IMR-90 (cell line): Measurements from ENCODE around the gene CCSER1. TPM values are rescaled to one million over a fixed set of nuclear protein-coding genes. Genes with fewer than 3 reads are reported as not detected.

Source experiments
- ATAC-seq: fragments of 200-7000 bp; cut with Tn5 transposase; 2 replicates; pipeline ENCODE4 v1.9.1; 2020; ENCODE audit warnings: low read depth, mild to moderate bottlenecking, moderate library complexity
- BruUV-seq: library from RNA; stranded (reverse); fragments of 400-500 nt; replicated peaks from 2 replicates; lab custom pipeline; 2021; lab: Mats Ljungman, UMichigan
- CTCF ChIA-PET: fragments of 300-600 bp; formaldehyde crosslinking; extraction: SDS; loops from one replicate; lab custom pipeline; 2021; ENCODE audit warnings: antibody characterized with exemption; lab: Yijun Ruan, JAX
- POLR2A ChIA-PET: fragments of 300-600 bp; sonication (Branson Sonifier 250); formaldehyde crosslinking; loops from one replicate; lab custom pipeline; 2022; ENCODE audit warnings: antibody characterized with exemption; ENCODE audit not compliant: unreplicated experiment; lab: Charles Lee
- DNase-seq: peaks from one replicate; pipeline ENCODE4 v3.0.0; 2013
- H2AFZ ChIP-seq: replicated peaks from 2 replicates; pipeline ENCODE3; 2013; ENCODE audit warnings: low read length, mild to moderate bottlenecking; ENCODE audit not compliant: poor library complexity
- H2AK5ac ChIP-seq: 2 replicates; pipeline ENCODE4 v1.6.1; 2013; ENCODE audit warnings: low read depth, low read length, inconsistent platforms
- H2AK9ac ChIP-seq: replicated peaks from 2 replicates; pipeline ENCODE3; 2013; ENCODE audit warnings: mild to moderate bottlenecking, low read depth, low read length, moderate library complexity; ENCODE audit not compliant: poor library complexity
- H2BK120ac ChIP-seq: 2 replicates; pipeline ENCODE4 v1.6.1; 2013; ENCODE audit warnings: low read depth, low read length, inconsistent platforms
- H2BK15ac ChIP-seq: 3 replicates; pipeline ENCODE4 v1.6.1; 2013; ENCODE audit warnings: low read depth, low read length, inconsistent platforms
- H2BK20ac ChIP-seq: 2 replicates; pipeline ENCODE4 v1.6.1; 2013; ENCODE audit warnings: low read depth, mild to moderate bottlenecking, inconsistent platforms, low read length, moderate library complexity
- H2BK5ac ChIP-seq: 2 replicates; pipeline ENCODE4 v1.6.1; 2013; ENCODE audit warnings: mild to moderate bottlenecking, low read depth, low read length, inconsistent platforms; ENCODE audit not compliant: poor library complexity, severe bottlenecking
- H3K14ac ChIP-seq: replicated peaks from 2 replicates; pipeline ENCODE4 v1.6.1; 2013; ENCODE audit warnings: low read depth, low read length, inconsistent platforms
- H3K18ac ChIP-seq: 2 replicates; pipeline ENCODE4 v1.6.1; 2013; ENCODE audit warnings: low read depth, low read length, control low read depth
- H3K23ac ChIP-seq: 2 replicates; pipeline ENCODE4 v1.6.1; 2013; ENCODE audit warnings: low read depth, low read length, inconsistent platforms
- H3K27ac ChIP-seq: 2 replicates; pipeline ENCODE4 v1.5.1; 2013; ENCODE audit warnings: mild to moderate bottlenecking, control low read depth, low read length; ENCODE audit not compliant: insufficient read depth
- H3K27me3 ChIP-seq: 2 replicates; pipeline ENCODE4 v1.6.1; 2013; ENCODE audit warnings: low read length; ENCODE audit not compliant: control insufficient read depth, insufficient read depth
- H3K36me3 ChIP-seq: 2 replicates; pipeline ENCODE4 v1.6.1; 2013; ENCODE audit warnings: low read length, mixed read lengths; ENCODE audit not compliant: control insufficient read depth, insufficient read depth
- H3K4ac ChIP-seq: 2 replicates; pipeline ENCODE4 v1.6.1; 2013; ENCODE audit warnings: low read depth, low read length, inconsistent platforms
- H3K4me1 ChIP-seq: 2 replicates; pipeline ENCODE4 v1.6.1; 2013; ENCODE audit warnings: low read length, mixed read lengths; ENCODE audit not compliant: control insufficient read depth, insufficient read depth
- H3K4me2 ChIP-seq: 2 replicates; pipeline ENCODE4 v1.6.1; 2013; ENCODE audit warnings: low read depth, mild to moderate bottlenecking, control low read depth, low read length, moderate library complexity
- H3K4me3 ChIP-seq: 2 replicates; pipeline ENCODE4 v1.5.1; 2013; ENCODE audit warnings: low read depth, mild to moderate bottlenecking, control low read depth, low read length, moderate library complexity; ENCODE audit not compliant: insufficient read depth
- H3K56ac ChIP-seq: 2 replicates; pipeline ENCODE4 v1.6.1; 2013; ENCODE audit warnings: low read length, inconsistent platforms; ENCODE audit not compliant: insufficient read depth; ENCODE audit errors: extremely low read depth
- H3K79me1 ChIP-seq, 2 experiments: 2 replicates each; pipeline ENCODE4 v1.6.1; 2013; ENCODE audit warnings: low read length in 2 of 2, inconsistent platforms in 1 of 2, low read depth in 1 of 2
- H3K9ac ChIP-seq: 2 replicates; pipeline ENCODE4 v1.6.1; 2013; ENCODE audit warnings: low read depth, low read length, control low read depth
- H3K9me1 ChIP-seq: 2 replicates; pipeline ENCODE4 v1.6.1; 2013; ENCODE audit warnings: low read length, inconsistent platforms; ENCODE audit not compliant: insufficient read depth
- H3K9me3 ChIP-seq: 2 replicates; pipeline ENCODE4 v1.6.1; 2013; ENCODE audit warnings: low read length; ENCODE audit not compliant: control insufficient read depth, insufficient read depth
- H4K20me1 ChIP-seq: 2 replicates; pipeline ENCODE4 v1.6.1; 2013; ENCODE audit warnings: low read length, inconsistent platforms; ENCODE audit not compliant: insufficient read depth
- H4K5ac ChIP-seq: 2 replicates; pipeline ENCODE4 v1.6.1; 2013; ENCODE audit warnings: mild to moderate bottlenecking, low read depth, low read length, control low read depth
- H4K8ac ChIP-seq, 2 experiments: 2 replicates each; pipeline ENCODE4 v1.6.1; 2013; ENCODE audit warnings: low read depth in 2 of 2, low read length in 2 of 2, control low read depth in 1 of 2, inconsistent platforms in 1 of 2
- H4K91ac ChIP-seq: 2 replicates; pipeline ENCODE4 v1.6.1; 2013; ENCODE audit warnings: low read depth, low read length, inconsistent platforms; ENCODE audit not compliant: insufficient read depth
- BHLHE40 ChIP-seq: fragments of 150-350 bp; IDR thresholded peaks from 2 replicates; pipeline ENCODE4 v1.6.1; 2016; ENCODE audit warnings: mild to moderate bottlenecking, low read depth, low read length
- CHD1 ChIP-seq: IDR thresholded peaks from 2 replicates; pipeline ENCODE4 v1.6.1; 2012; ENCODE audit warnings: low read depth, low read length, improper control_type of control experiment
- ELK1 ChIP-seq: fragments of 150-350 bp; IDR thresholded peaks from 2 replicates; pipeline ENCODE4 v1.6.1; 2016; ENCODE audit warnings: low read depth, mild to moderate bottlenecking, low read length, moderate library complexity, borderline replicate concordance
- FOS ChIP-seq: fragments of 150-350 bp; IDR thresholded peaks from 2 replicates; pipeline ENCODE4 v1.6.1; 2016; ENCODE audit warnings: low read depth, low read length
- MAZ ChIP-seq: IDR thresholded peaks from 2 replicates; pipeline ENCODE4 v1.6.1; 2012; ENCODE audit warnings: low read depth, mild to moderate bottlenecking, low read length, improper control_type of control experiment, moderate library complexity, borderline replicate concordance
- MXI1 ChIP-seq: IDR thresholded peaks from 2 replicates; pipeline ENCODE4 v1.6.1; 2012; ENCODE audit warnings: low read depth, mild to moderate bottlenecking, low read length, moderate library complexity, borderline replicate concordance
- NFE2L2 ChIP-seq: fragments of 150-350 bp; IDR thresholded peaks from 2 replicates; pipeline ENCODE4 v1.6.1; 2016; ENCODE audit warnings: low read depth, mild to moderate bottlenecking, low read length
- POLR2A ChIP-seq: IDR thresholded peaks from 2 replicates; pipeline ENCODE4 v1.6.1; 2012; ENCODE audit warnings: mild to moderate bottlenecking, low read depth, low read length
- RFX5 ChIP-seq: IDR thresholded peaks from 2 replicates; pipeline ENCODE4 v1.8.0; 2012; ENCODE audit warnings: low read depth, mild to moderate bottlenecking, low read length, moderate library complexity
- USF2 ChIP-seq: fragments of 150-350 bp; IDR thresholded peaks from 2 replicates; pipeline ENCODE4 v1.6.1; 2017; ENCODE audit warnings: mild to moderate bottlenecking, antibody characterized with exemption, low read length, low read depth
- WGBS, 2 experiments: methylation state at CpG; one replicate each; pipeline versions ENCODE4 v1.1.5 to v1.1.7; 2013; ENCODE audit warnings: missing lambda C conversion rate in 2 of 2; ENCODE audit not compliant: insufficient read length in 1 of 2; ENCODE audit errors: extremely low coverage in 2 of 2; 5-methylcytosine and 5-hydroxymethylcytosine counted together
- dilution Hi-C: fragments of 300-500 bp; cut with HindIII; formaldehyde crosslinking; loops from one replicate; pipeline ENCODE4 v1.14.3; 2018; ENCODE audit warnings: low sequenced_read_pairs; ENCODE audit not compliant: unreplicated experiment
- in situ Hi-C: fragments of 300-500 bp; cut with MboI; formaldehyde crosslinking; loops from 3 replicates; pipeline ENCODE4 v1.14.3; 2019; ENCODE audit warnings: low sequenced_read_pairs, inconsistent platforms, mixed read lengths
- intact Hi-C: fragments of 100-400 bp; cut with micrococcal nuclease; formaldehyde crosslinking; loops from 2 replicates; pipeline ENCODE4 v1.10.0; 2022
- polyA plus RNA-seq, 3 experiments: library from polyadenylated mRNA; depleted of rRNA; stranded (reverse); fragments of >200 nt; gene quantifications; 2 replicates each; pipeline ENCODE4 v1.2.3, GENCODE V29; 2012; ENCODE audit warnings: low replicate concordance in 1 of 3
- total RNA-seq: library from RNA; depleted of rRNA; stranded (reverse); fragments of >200 nt; gene quantifications from 2 replicates; pipeline ENCODE4 v1.2.3, GENCODE V29; 2012
- TF ChIP-seq, protein P1 (sequence below): conservative IDR thresholded peaks from 2 replicates; pipeline ENCODE4 v1.5.1; 2012; ENCODE audit warnings: mild to moderate bottlenecking, low read depth, low read length, improper control_type of control experiment

The CCSER1 gene
- total and polyA plus RNA-seq, 2 of the 4 experiments (the other 2 are of a cell fraction): not detected

DNA sequence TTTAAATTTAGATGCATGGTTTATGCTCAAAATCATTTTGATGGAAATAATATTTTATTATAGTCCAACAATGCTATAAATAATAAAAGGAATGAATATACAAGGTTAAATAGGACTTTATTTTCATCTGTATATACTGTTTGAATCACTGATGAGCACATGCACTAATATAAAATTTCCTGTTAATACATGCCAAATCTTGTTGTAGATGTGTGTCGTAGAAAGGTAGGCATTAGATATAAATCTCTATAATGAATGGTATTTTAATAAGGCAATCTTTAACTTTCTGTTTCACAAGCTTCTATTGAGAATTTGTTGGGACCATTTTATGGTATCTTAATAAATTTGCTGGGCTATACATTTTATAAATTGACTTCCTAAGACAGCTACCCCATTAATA lies 868.8 kb downstream of the CCSER1 start:
- Histone ChIP-seq H3K4me2 (no peak overlapping the region), H3K4me3 (no peak overlapping the region), H2BK120ac (no peak overlapping the region), H3K9me1 (no peaks in the 10 kb centered on the region), H2BK20ac (no peak overlapping the region), H4K91ac (no peak overlapping the region), H3K27me3 (no peaks in the 10 kb centered on the region), H3K9me3 (no peaks in the 10 kb centered on the region), H2AK9ac (no peak overlapping the region), H2BK15ac (no peak overlapping the region), H3K14ac (no peak overlapping the region), H3K79me1 (no peaks in the 10 kb centered on the region), H3K18ac (no peak overlapping the region), H2BK5ac (no peak overlapping the region), H3K4me1 (no peaks in the 10 kb centered on the region), H4K20me1 (no peaks in the 10 kb centered on the region), H3K23ac (no peak overlapping the region), H2AK5ac (no peak overlapping the region), H2AFZ (no peak overlapping the region), H3K27ac (no peak overlapping the region), H4K8ac (no peak overlapping the region), H3K4ac (no peak overlapping the region), H3K9ac (no peak overlapping the region), H3K36me3 (no peaks in the 10 kb centered on the region), H4K5ac (no peak overlapping the region), H3K56ac (no peak overlapping the region)
- whole genome bisulfite sequencing, 2 experiments: no CpG with 5 or more reads among the region's 1 CpG
- dilution Hi-C loops: no loop called here
- BruUV-seq: no TSS peak
- CTCF ChIA-PET: no interaction called here
- POLR2A ChIA-PET: no interaction called here
- in situ Hi-C loops: no loop called here
- ATAC-seq (no peak), DNase-seq (no peak)
- intact Hi-C loops: no loop called here
- TF ChIP-seq NFE2L2: no peak
- no peak for TF ChIP-seq BHLHE40
- TF ChIP-seq USF2: no peak
- TF ChIP-seq, protein P1, sequence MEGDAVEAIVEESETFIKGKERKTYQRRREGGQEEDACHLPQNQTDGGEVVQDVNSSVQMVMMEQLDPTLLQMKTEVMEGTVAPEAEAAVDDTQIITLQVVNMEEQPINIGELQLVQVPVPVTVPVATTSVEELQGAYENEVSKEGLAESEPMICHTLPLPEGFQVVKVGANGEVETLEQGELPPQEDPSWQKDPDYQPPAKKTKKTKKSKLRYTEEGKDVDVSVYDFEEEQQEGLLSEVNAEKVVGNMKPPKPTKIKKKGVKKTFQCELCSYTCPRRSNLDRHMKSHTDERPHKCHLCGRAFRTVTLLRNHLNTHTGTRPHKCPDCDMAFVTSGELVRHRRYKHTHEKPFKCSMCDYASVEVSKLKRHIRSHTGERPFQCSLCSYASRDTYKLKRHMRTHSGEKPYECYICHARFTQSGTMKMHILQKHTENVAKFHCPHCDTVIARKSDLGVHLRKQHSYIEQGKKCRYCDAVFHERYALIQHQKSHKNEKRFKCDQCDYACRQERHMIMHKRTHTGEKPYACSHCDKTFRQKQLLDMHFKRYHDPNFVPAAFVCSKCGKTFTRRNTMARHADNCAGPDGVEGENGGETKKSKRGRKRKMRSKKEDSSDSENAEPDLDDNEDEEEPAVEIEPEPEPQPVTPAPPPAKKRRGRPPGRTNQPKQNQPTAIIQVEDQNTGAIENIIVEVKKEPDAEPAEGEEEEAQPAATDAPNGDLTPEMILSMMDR: no peak
- no peak for TF ChIP-seq RFX5
- no peak for TF ChIP-seq FOS
- TF ChIP-seq POLR2A: no peak
- no peak for TF ChIP-seq MXI1
- TF ChIP-seq CHD1: no peak
- TF ChIP-seq ELK1: no peak
- no peak for TF ChIP-seq MAZ
